PC-9 (cell line): Measurements from ENCODE around the gene PRLR. TPM values are rescaled to one million over a fixed set of nuclear protein-coding genes. Genes with fewer than 3 reads are reported as not detected.

Source experiments
- BruUV-seq: library from RNA; stranded (reverse); fragments of 400-500 nt; replicated peaks from 2 replicates; lab custom pipeline; 2021; lab: Mats Ljungman, UMichigan
- CTCF ChIA-PET: fragments of 300-600 bp; sonication (Branson Sonifier 250); formaldehyde crosslinking; loops from one replicate; lab custom pipeline; 2022; ENCODE audit warnings: antibody characterized with exemption; lab: Charles Lee
- POLR2A ChIA-PET: fragments of 300-600 bp; sonication (Branson Sonifier 250); formaldehyde crosslinking; loops from one replicate; lab custom pipeline; 2022; ENCODE audit warnings: antibody characterized with exemption; ENCODE audit not compliant: unreplicated experiment; lab: Charles Lee
- DNase-seq, 2 experiments: peaks; one replicate each; pipeline versions ENCODE4 v3.0.0 to v3.0.0-alpha.2; 2015 to 2022; ENCODE audit warnings: mixed read lengths in 1 of 2
- H2AFZ ChIP-seq: fragments of 200-600 bp; sonication (generic); 2 replicates; pipeline ENCODE4 v1.8.1; 2017; ENCODE audit warnings: antibody characterized with exemption
- H3F3A ChIP-seq: fragments of 200-600 bp; sonication (generic); 2 replicates; pipeline ENCODE4 v1.8.1; 2017; ENCODE audit warnings: antibody characterized with exemption, mild to moderate bottlenecking, low read depth; ENCODE audit not compliant: insufficient read depth
- H3K27ac ChIP-seq: fragments of 200-600 bp; sonication (generic); 2 replicates; pipeline ENCODE4 v1.6.1; 2016; ENCODE audit warnings: mixed run types
- H3K27me3 ChIP-seq: fragments of 200-600 bp; sonication (generic); 2 replicates; pipeline ENCODE4 v1.6.1; 2016; ENCODE audit warnings: low read depth, mixed run types; ENCODE audit not compliant: insufficient read depth
- H3K36me3 ChIP-seq: fragments of 200-600 bp; sonication (generic); 2 replicates; pipeline ENCODE4 v1.6.1; 2016; ENCODE audit warnings: low read depth, mixed run types
- H3K4me1 ChIP-seq: fragments of 200-600 bp; sonication (generic); replicated peaks from 2 replicates; pipeline ENCODE4 v1.6.1; 2016; ENCODE audit warnings: mixed run types; ENCODE audit not compliant: insufficient read depth
- H3K4me2 ChIP-seq: fragments of 200-600 bp; sonication (generic); 2 replicates; pipeline ENCODE4 v1.6.1; 2017; ENCODE audit warnings: mixed run types
- H3K4me3 ChIP-seq: fragments of 200-600 bp; sonication (generic); 2 replicates; pipeline ENCODE4 v1.6.1; 2016; ENCODE audit warnings: mixed run types
- H3K79me2 ChIP-seq: fragments of 200-600 bp; sonication (generic); 2 replicates; pipeline ENCODE4 v1.6.1; 2017; ENCODE audit warnings: low read depth, mixed run types
- H3K9me2 ChIP-seq: fragments of 200-600 bp; sonication (generic); 2 replicates; pipeline ENCODE4 v1.8.1; 2017; ENCODE audit warnings: mild to moderate bottlenecking; ENCODE audit not compliant: insufficient read depth
- H3K9me3 ChIP-seq: fragments of 200-600 bp; sonication (generic); 2 replicates; pipeline ENCODE4 v1.8.1; 2016; ENCODE audit warnings: low read depth; ENCODE audit not compliant: insufficient read depth
- H4K20me1 ChIP-seq: fragments of 200-600 bp; sonication (generic); 2 replicates; pipeline ENCODE4 v1.8.1; 2017; ENCODE audit not compliant: insufficient read depth
- EZH2 ChIP-seq: fragments of 200-600 bp; sonication (generic); IDR thresholded peaks from 2 replicates; pipeline ENCODE4 v1.8.0; 2017; ENCODE audit warnings: antibody characterized with exemption, low read depth
- intact Hi-C: fragments of 100-400 bp; cut with micrococcal nuclease; formaldehyde crosslinking; loops from one replicate; pipeline ENCODE4 v1.10.0; 2022; ENCODE audit not compliant: unreplicated experiment
- total RNA-seq: library from RNA; stranded (reverse); gene quantifications from 2 replicates; pipeline ENCODE4 v1.2.3, GENCODE V29; 2021
- TF ChIP-seq, protein P1 (sequence below): fragments of 200-600 bp; sonication (generic); conservative IDR thresholded peaks from 2 replicates; pipeline ENCODE4 v1.6.1; 2017; ENCODE audit warnings: mixed run types, antibody characterized with exemption, mild to moderate bottlenecking, moderate library complexity

Gene PRLR
- total RNA-seq, 1 experiment from 2014 or later: not detected

DNA sequence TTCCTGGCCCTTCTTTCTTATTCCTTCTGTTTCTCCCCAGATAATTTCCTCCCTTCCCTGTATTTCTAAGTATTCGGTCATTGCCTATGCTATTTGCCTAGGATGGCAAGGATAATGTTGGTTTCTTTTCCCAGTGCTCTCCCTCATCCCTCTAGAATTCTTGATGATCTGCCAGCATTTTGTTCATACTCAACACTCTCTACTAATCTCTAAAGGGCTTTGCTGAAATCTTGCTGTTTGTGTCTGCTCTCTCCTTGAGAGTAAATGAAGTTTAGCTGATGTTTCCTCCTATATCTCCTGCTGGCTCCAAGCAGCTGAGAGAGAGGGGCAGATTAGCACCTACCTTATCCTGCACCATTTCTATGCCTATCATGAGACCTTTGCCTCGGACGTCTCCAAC lies 220.6 kb downstream of the PRLR start:
- H3K9me3 ChIP-seq: no peaks in the 10 kb centered on the region
- CTCF ChIA-PET: interaction anchor here (0.7 kb wide), 1 partner anchor 649 kb away, joined by 3 read pairs; no protein-coding TSS in a partner anchor

DNA sequence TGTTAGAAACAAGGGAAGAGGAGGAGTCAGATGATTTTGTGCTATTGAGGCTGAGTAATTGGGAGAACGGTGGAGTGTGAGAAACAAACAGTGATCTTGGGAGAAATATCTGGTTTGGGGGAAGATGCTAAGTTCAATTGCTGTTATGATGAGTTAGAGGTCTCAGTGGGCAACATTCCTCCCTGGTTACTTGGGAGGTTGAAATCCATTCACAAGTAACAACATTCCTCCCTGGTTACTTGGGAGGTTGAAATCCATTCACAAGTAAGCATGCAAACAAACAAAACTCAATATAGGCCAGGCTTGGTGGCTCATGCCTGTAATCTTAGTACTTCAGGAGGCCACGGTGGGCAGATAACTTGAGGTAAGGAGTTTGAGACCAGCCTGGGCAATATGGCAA lies 221.3 kb downstream of the PRLR start:
- Histone ChIP-seq H3K4me3 (no peak overlapping the region), H3K36me3 (no peaks in the 10 kb centered on the region), H3F3A (no peaks in the 10 kb centered on the region), H4K20me1 (no peaks in the 10 kb centered on the region), H2AFZ (no peak overlapping the region), H3K79me2 (no peaks in the 10 kb centered on the region), H3K27me3 (peaks cover 67% of the 10 kb centered on the region), H3K4me2 (no peak overlapping the region), H3K9me2 (no peaks in the 10 kb centered on the region), H3K27ac (no peak overlapping the region), H3K4me1 (no peaks in the 10 kb centered on the region), H3K9me3 (no peaks in the 10 kb centered on the region)
- no TSS peak for BruUV-seq
- intact Hi-C loops: no loop called here
- ChIA-PET POLR2A (no interaction called here), CTCF (no interaction called here)
- TF ChIP-seq, protein P1, sequence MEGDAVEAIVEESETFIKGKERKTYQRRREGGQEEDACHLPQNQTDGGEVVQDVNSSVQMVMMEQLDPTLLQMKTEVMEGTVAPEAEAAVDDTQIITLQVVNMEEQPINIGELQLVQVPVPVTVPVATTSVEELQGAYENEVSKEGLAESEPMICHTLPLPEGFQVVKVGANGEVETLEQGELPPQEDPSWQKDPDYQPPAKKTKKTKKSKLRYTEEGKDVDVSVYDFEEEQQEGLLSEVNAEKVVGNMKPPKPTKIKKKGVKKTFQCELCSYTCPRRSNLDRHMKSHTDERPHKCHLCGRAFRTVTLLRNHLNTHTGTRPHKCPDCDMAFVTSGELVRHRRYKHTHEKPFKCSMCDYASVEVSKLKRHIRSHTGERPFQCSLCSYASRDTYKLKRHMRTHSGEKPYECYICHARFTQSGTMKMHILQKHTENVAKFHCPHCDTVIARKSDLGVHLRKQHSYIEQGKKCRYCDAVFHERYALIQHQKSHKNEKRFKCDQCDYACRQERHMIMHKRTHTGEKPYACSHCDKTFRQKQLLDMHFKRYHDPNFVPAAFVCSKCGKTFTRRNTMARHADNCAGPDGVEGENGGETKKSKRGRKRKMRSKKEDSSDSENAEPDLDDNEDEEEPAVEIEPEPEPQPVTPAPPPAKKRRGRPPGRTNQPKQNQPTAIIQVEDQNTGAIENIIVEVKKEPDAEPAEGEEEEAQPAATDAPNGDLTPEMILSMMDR: no peak
- TF ChIP-seq EZH2: no peak
- peak in 1 of 2 experiments; percentile 6 for DNase-seq

More for the DNA sequence above, 220.6 kb downstream of the PRLR start:
- Histone ChIP-seq H3K27ac (no peak overlapping the region), H3K9me2 (no peaks in the 10 kb centered on the region), H4K20me1 (no peaks in the 10 kb centered on the region), H3K36me3 (no peaks in the 10 kb centered on the region), H3K27me3 (peaks cover 74% of the 10 kb centered on the region), H2AFZ (0 out of 2 replicates have a peak overlapping the region, but pooled peaks have one; percentile 24), H3F3A (no peaks in the 10 kb centered on the region), H3K4me1 (no peaks in the 10 kb centered on the region), H3K4me2 (no peak overlapping the region), H3K4me3 (no peak overlapping the region), H3K79me2 (no peaks in the 10 kb centered on the region)
- no peak for TF ChIP-seq EZH2
- TF ChIP-seq, protein P1: no peak
- BruUV-seq: no TSS peak
- no peak for DNase-seq
- intact Hi-C loops: no loop called here
- POLR2A ChIA-PET: no interaction called here

DNA sequence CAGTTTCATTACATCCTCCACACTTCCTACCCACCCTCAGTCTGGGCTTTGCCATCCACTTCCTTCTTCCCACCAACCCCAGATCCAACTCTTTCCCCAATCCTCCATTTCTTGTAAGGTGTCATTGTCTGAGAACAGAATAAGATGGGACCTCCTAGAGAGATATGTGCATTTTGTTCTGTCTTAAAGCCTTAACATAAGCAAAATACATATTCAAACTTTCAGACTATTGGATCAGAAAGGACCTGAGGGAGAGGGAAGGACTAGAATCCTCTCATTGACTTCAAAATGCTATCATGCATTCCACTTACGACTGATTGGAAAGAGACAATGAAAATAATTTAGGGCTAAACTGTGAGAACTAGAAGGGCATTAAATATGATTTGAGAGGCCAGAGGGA lies 225.5 kb downstream of the PRLR start:
- H3K27me3 ChIP-seq: peaks cover 50% of the 10 kb centered on the region
- H4K20me1 ChIP-seq: no peaks in the 10 kb centered on the region
- DNase-seq: peak in 1 of 2 experiments; percentile 27
- no peaks in the 10 kb centered on the region for H3K9me2 ChIP-seq
- no peaks in the 10 kb centered on the region for H3K36me3 ChIP-seq
- no peak for TF ChIP-seq EZH2
- TF ChIP-seq, protein P1: no peak
- no peaks in the 10 kb centered on the region for H3K4me1 ChIP-seq
- intact Hi-C loops: no loop called here
- no peak overlapping the region for H2AFZ ChIP-seq
- no peak overlapping the region for H3K4me3 ChIP-seq
- H3K4me2 ChIP-seq: no peak overlapping the region
- no peaks in the 10 kb centered on the region for H3K79me2 ChIP-seq
- H3F3A ChIP-seq: no peaks in the 10 kb centered on the region
- BruUV-seq: no TSS peak
- H3K27ac ChIP-seq: no peak overlapping the region
- ChIA-PET CTCF (interaction anchor here (1.1 kb wide), 1 partner anchor 530 kb away, joined by 4 read pairs; no protein-coding TSS in a partner anchor), POLR2A (no interaction called here)
- no peaks in the 10 kb centered on the region for H3K9me3 ChIP-seq
